22Rv1 (cell line): ENCODE results near the gene PRRC2C.
"Not testable (repeated sequence)": the region's sequence is repeated elsewhere in the genome, so short reads cannot be mapped to it uniquely, and the experiment has no call there.

ENCODE experiments used
- CTCF ChIP-seq: fragments of 450-650 bp; IDR thresholded peaks from 2 replicates; pipeline ENCODE4 v1.5.1; 2017; ENCODE audit warnings: mild to moderate bottlenecking
- ZFX ChIP-seq: fragments of 450-650 bp; IDR thresholded peaks from 2 replicates; pipeline ENCODE4 v1.6.1; 2017; ENCODE audit warnings: antibody characterized with exemption, borderline replicate concordance

GRCh38 chr1:171441278-171441895 is 43.9 kb upstream of the PRRC2C start:
- not testable (repeated sequence) for TF ChIP-seq CTCF, ZFX
